A673 (cell line): ENCODE results near the gene ZNF550. TPM values are rescaled to one million over a fixed set of nuclear protein-coding genes. Genes with fewer than 3 reads are reported as not detected.

Experiments used
- BruUV-seq: library from RNA; stranded (reverse); fragments of 400-500 nt; replicated peaks from 2 replicates; lab custom pipeline; 2021; lab: Mats Ljungman, UMichigan
- CTCF ChIA-PET: fragments of 300-600 bp; sonication (Branson Sonifier 250); formaldehyde crosslinking; loops from one replicate; lab custom pipeline; 2022; ENCODE audit warnings: antibody characterized with exemption; lab: Charles Lee
- POLR2A ChIA-PET: fragments of 300-600 bp; sonication (Branson Sonifier 250); formaldehyde crosslinking; loops from one replicate; lab custom pipeline; 2022; ENCODE audit warnings: antibody characterized with exemption; ENCODE audit not compliant: low non-redundant PET; lab: Charles Lee
- DNase-seq: peaks from one replicate; pipeline ENCODE4 v3.0.0-alpha.2; 2015; ENCODE audit warnings: low spot score
- H3K27ac ChIP-seq: fragments of 200-600 bp; sonication (generic); 2 replicates; pipeline ENCODE4 v1.5.1; 2016; ENCODE audit warnings: mixed run types, low read depth, mild to moderate bottlenecking, mixed read lengths, antibody characterized with exemption, low read length; ENCODE audit not compliant: poor library complexity, severe bottlenecking
- H3K27me3 ChIP-seq: fragments of 200-600 bp; sonication (generic); replicated peaks from 2 replicates; pipeline ENCODE4 v1.6.1; 2017; ENCODE audit warnings: mixed run types, low read depth, mild to moderate bottlenecking, mixed read lengths, antibody characterized with exemption, low read length; ENCODE audit not compliant: insufficient read depth, poor library complexity
- H3K36me3 ChIP-seq: fragments of 200-600 bp; sonication (generic); 2 replicates; pipeline ENCODE4 v1.6.1; 2016; ENCODE audit warnings: mixed run types, mild to moderate bottlenecking, mixed read lengths, antibody characterized with exemption, low read length; ENCODE audit not compliant: insufficient read depth, poor library complexity, severe bottlenecking
- H3K4me1 ChIP-seq: fragments of 200-600 bp; sonication (generic); 2 replicates; pipeline ENCODE4 v1.6.1; 2017; ENCODE audit warnings: mixed run types, mild to moderate bottlenecking, mixed read lengths, antibody characterized with exemption, low read length; ENCODE audit not compliant: insufficient read depth, poor library complexity, severe bottlenecking
- H3K4me3 ChIP-seq: fragments of 200-600 bp; sonication (generic); 2 replicates; pipeline ENCODE4 v1.5.1; 2016; ENCODE audit warnings: low read depth, mixed run types, mild to moderate bottlenecking, mixed read lengths, low read length; ENCODE audit not compliant: poor library complexity, severe bottlenecking
- H3K9me3 ChIP-seq: fragments of 200-600 bp; sonication (generic); 2 replicates; pipeline ENCODE4 v1.6.1; 2016; ENCODE audit warnings: mixed run types, low read depth, mild to moderate bottlenecking, mixed read lengths, antibody characterized with exemption, low read length; ENCODE audit not compliant: poor library complexity, severe bottlenecking
- CTCF ChIP-seq: fragments of 300-800, 200-600 bp; sonication (generic); conservative IDR thresholded peaks from 2 replicates; pipeline ENCODE4 v1.5.1; 2017; ENCODE audit warnings: low read depth, mild to moderate bottlenecking, antibody characterized with exemption, low read length, moderate library complexity, mixed read lengths
- EZH2 ChIP-seq: fragments of 200-600 bp; sonication (generic); IDR thresholded peaks from 2 replicates; pipeline ENCODE4 v1.6.1; 2017; ENCODE audit warnings: borderline replicate concordance, low read depth, mild to moderate bottlenecking, mixed read lengths, antibody characterized with exemption, low read length; ENCODE audit not compliant: poor library complexity, severe bottlenecking
- intact Hi-C: fragments of 100-400 bp; cut with micrococcal nuclease; formaldehyde crosslinking; loops from one replicate; pipeline ENCODE4 v1.10.0; 2022; ENCODE audit not compliant: unreplicated experiment
- total RNA-seq: library from RNA; stranded (reverse); gene quantifications from 2 replicates; pipeline ENCODE4 v1.2.3, GENCODE V29; 2021

The ZNF550 gene
- total RNA-seq, 1 experiment from 2014 or later, result 9.6 TPM

DNA sequence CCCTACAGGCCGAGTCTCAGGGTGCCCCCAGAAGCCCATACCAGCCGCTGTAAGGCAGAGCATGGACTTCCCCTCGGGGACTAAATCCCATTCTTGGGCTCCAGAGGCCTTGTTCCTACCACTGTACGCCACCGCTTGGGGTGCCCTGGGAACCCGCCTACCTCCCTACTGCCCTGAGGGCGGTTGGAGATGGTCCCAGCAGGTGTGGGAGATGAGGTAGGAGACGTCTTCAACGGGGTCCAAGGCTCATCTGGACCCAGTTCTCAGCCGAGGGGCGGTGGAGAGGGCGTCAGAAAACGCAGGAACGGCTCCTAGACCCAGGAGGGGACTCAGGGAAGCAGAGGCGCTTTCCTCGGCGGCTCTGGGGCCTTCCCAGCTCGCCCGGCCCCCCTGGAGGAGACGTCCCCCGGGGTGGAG lies 23.4 kb upstream of the ZNF550 start:
- intact Hi-C loops, result no loop called here
- POLR2A ChIA-PET, result no interaction called here
- no TSS peak for BruUV-seq
- peaks cover 8% of the 10 kb centered on the region for H3K36me3 ChIP-seq
- no peak overlapping the region for H3K27ac ChIP-seq
- CTCF ChIA-PET, result no interaction called here
- no peaks in the 10 kb centered on the region for H3K27me3 ChIP-seq
- peaks cover 43% of the 10 kb centered on the region for H3K9me3 ChIP-seq
- TF ChIP-seq EZH2 (no peak), CTCF (no peak)
- H3K4me3 ChIP-seq, result peak overlapping the region; percentile 62
- DNase-seq, result no peak
- H3K4me1 ChIP-seq, result no peaks in the 10 kb centered on the region

- BruUV-seq, result TSS peak; percentile 61
- TF ChIP-seq CTCF, result peak; percentile 41
- TF ChIP-seq EZH2, result no peak
- ChIA-PET POLR2A (no interaction called here), CTCF (no interaction called here)
- Histone ChIP-seq H3K4me3 (peak within 1 kb of the TSS; percentile 68), H3K4me1 (no peaks in the 10 kb centered on the region), H3K27me3 (no peaks in the 10 kb centered on the region), H3K36me3 (peaks cover 21% of the 10 kb centered on the region), H3K9me3 (peaks cover 51% of the 10 kb centered on the region), H3K27ac (peak within 1 kb of the TSS; percentile 46)
- DNase-seq, result peak; percentile 99
- intact Hi-C loops, result no loop called here
These were observed 19.0 kb upstream of the ZNF550 start, which contains the start of gene ZNF416 for GRCh38 chr19:57578487-57579205. Gene ZNF416 (minus strand): TSS chr19:57578911. CDS start chr19:57578704, 207 bp downstream.

- Histone ChIP-seq H3K27ac (no peak overlapping the region), H3K4me1 (no peaks in the 10 kb centered on the region), H3K36me3 (peaks cover 41% of the 10 kb centered on the region), H3K4me3 (no peak overlapping the region), H3K27me3 (no peaks in the 10 kb centered on the region), H3K9me3 (peaks cover 53% of the 10 kb centered on the region)
- POLR2A ChIA-PET, result no interaction called here
- TF ChIP-seq EZH2 (no peak), CTCF (no peak)
- no peak for DNase-seq
- BruUV-seq, result no TSS peak
- CTCF ChIA-PET, result no interaction called here
- intact Hi-C loops, result no loop called here
These were observed 17.0 kb upstream of the ZNF550 start for GRCh38 chr19:57576661-57577060.
